ENCODE results near the gene ZNF586. TPM values are rescaled to one million over a fixed set of nuclear protein-coding genes. Genes with fewer than 3 reads are reported as not detected.
A peak's percentile ranks its signal among the peaks of the same experiment; 100 is the strongest.

ZNF586 gene
- total and polyA plus RNA-seq, 2 experiments from 2014 or later: 5.2 to 16.9 TPM

DNA sequence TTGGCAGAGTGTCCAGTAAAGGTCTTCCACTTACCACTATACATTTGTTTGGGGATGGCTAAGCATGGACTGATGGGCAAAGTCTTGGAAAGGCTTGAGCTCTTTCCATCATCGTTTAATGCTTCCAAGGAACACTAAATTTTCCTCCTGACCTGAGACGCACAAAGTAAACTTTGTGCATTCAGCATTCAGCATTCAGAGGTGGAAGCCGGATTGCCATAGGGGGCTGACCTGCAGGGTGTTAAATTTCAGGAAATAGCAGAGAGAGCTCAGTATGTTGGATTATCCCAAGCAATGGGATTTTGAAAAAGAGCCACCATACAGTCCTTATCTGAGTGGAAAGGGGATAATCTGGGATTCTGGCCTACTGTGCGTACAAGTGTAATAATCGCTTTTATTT is 31.2 kb downstream of the ZNF586 start:
- Mint-ChIP-seq H3K36me3 (ENCODE audit: low read depth) (peaks cover 14% of the 10 kb centered on the region), H3K4me1 (peaks cover 52% of the 10 kb centered on the region), H3K27me3 (ENCODE audit: insufficient read depth, low read depth, poor library complexity) (peaks cover 10% of the 10 kb centered on the region), H3K4me3 (peak overlapping the region; percentile 38; the same call in 2 of the 3 replicates), H3K9me3 (no peaks in the 10 kb centered on the region), H3K27ac (peak overlapping the region; percentile 93)
- peak overlapping the region; percentile 100 for H3K27ac ChIP-seq (ENCODE audit: low read depth)
- DNase-seq (ENCODE audit: low spot score): peak; percentile 34
- peak overlapping the region; percentile 6 for H3K4me2 ChIP-seq
- H3K4me3 ChIP-seq: peak overlapping the region; percentile 23; the same call in 1 of the 2 replicates
- H3K9me2 ChIP-seq (ENCODE audit: insufficient read depth): no peaks in the 10 kb centered on the region
- TF ChIP-seq, protein P1, sequence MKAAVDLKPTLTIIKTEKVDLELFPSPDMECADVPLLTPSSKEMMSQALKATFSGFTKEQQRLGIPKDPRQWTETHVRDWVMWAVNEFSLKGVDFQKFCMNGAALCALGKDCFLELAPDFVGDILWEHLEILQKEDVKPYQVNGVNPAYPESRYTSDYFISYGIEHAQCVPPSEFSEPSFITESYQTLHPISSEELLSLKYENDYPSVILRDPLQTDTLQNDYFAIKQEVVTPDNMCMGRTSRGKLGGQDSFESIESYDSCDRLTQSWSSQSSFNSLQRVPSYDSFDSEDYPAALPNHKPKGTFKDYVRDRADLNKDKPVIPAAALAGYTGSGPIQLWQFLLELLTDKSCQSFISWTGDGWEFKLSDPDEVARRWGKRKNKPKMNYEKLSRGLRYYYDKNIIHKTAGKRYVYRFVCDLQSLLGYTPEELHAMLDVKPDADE (IDR thresholded peaks at IDR 0.05): no peak
- TF ChIP-seq JUNB (IDR thresholded peaks at IDR 0.05; ENCODE audit: unreplicated experiment): no peak
- TF ChIP-seq, protein P2, sequence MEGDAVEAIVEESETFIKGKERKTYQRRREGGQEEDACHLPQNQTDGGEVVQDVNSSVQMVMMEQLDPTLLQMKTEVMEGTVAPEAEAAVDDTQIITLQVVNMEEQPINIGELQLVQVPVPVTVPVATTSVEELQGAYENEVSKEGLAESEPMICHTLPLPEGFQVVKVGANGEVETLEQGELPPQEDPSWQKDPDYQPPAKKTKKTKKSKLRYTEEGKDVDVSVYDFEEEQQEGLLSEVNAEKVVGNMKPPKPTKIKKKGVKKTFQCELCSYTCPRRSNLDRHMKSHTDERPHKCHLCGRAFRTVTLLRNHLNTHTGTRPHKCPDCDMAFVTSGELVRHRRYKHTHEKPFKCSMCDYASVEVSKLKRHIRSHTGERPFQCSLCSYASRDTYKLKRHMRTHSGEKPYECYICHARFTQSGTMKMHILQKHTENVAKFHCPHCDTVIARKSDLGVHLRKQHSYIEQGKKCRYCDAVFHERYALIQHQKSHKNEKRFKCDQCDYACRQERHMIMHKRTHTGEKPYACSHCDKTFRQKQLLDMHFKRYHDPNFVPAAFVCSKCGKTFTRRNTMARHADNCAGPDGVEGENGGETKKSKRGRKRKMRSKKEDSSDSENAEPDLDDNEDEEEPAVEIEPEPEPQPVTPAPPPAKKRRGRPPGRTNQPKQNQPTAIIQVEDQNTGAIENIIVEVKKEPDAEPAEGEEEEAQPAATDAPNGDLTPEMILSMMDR (conservative IDR thresholded peaks at IDR 0.05; ENCODE audit: low read depth in 2 of 2): no peak
- no peaks in the 10 kb centered on the region for H3K36me3 ChIP-seq (ENCODE audit: insufficient read depth)
- ATAC-seq: no peak
- H3K27me3 ChIP-seq (ENCODE audit: insufficient read depth): no peaks in the 10 kb centered on the region
- H4K20me1 ChIP-seq (replicated peaks; ENCODE audit: insufficient read depth): no peaks in the 10 kb centered on the region
- no peak overlapping the region for H2AFZ ChIP-seq
- peaks cover 36% of the 10 kb centered on the region for H3K4me1 ChIP-seq (ENCODE audit: insufficient read depth)
- H3K79me2 ChIP-seq (replicated peaks; ENCODE audit: insufficient read depth): no peaks in the 10 kb centered on the region; the same call in 1 of the 2 replicates
- peaks cover 2% of the 10 kb centered on the region; the same call in 1 of the 2 replicates for H3F3A ChIP-seq (replicated peaks; ENCODE audit: low read depth)

DNA sequence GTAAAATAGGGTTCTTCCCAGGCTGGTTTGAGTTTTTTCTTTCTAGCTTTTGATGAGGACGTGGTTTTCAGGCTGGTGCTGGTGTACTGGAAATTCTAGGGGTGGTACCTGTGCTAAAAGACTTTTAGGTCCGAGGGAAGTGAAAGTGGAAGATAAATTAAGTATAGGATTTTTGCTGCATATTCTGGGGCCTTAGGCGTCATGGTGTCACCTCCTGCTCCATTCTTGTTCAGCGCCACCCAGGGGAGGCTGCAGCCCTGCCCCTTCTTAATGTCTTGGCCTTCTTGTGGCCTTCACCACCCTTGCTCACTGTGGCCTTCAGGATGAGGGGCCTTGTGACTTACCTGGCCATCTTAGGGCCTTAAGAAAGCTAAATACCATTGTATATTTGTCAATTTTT is 32.8 kb downstream of the ZNF586 start:
- Histone ChIP-seq H3K36me3 (ENCODE audit: insufficient read depth) (no peaks in the 10 kb centered on the region), H4K20me1 (replicated peaks; ENCODE audit: insufficient read depth) (no peaks in the 10 kb centered on the region), H3F3A (replicated peaks; ENCODE audit: low read depth) (peaks cover 4% of the 10 kb centered on the region; the same call in 1 of the 2 replicates), H3K79me2 (replicated peaks; ENCODE audit: insufficient read depth) (peaks cover 6% of the 10 kb centered on the region; the same call in 1 of the 2 replicates), H2AFZ (no peak overlapping the region), H3K9me2 (ENCODE audit: insufficient read depth) (no peaks in the 10 kb centered on the region), H3K27me3 (ENCODE audit: insufficient read depth) (no peaks in the 10 kb centered on the region), H3K4me3 (peak overlapping the region; percentile 27; the same call in 1 of the 2 replicates), H3K4me2 (peak overlapping the region; percentile 6), H3K4me1 (ENCODE audit: insufficient read depth) (peaks cover 36% of the 10 kb centered on the region), H3K27ac (ENCODE audit: low read depth) (peak overlapping the region; percentile 100)
- peaks cover 52% of the 10 kb centered on the region for H3K4me1 Mint-ChIP-seq
- TF ChIP-seq NANOG (IDR thresholded peaks at IDR 0.05; ENCODE audit: borderline replicate concordance): no peak
- TF ChIP-seq, protein P2 (conservative IDR thresholded peaks at IDR 0.05; ENCODE audit: low read depth in 2 of 2): peak in 1 of 2 experiments; percentile 49; a peak in 3 of 4 replicates
- TF ChIP-seq, protein P3, sequence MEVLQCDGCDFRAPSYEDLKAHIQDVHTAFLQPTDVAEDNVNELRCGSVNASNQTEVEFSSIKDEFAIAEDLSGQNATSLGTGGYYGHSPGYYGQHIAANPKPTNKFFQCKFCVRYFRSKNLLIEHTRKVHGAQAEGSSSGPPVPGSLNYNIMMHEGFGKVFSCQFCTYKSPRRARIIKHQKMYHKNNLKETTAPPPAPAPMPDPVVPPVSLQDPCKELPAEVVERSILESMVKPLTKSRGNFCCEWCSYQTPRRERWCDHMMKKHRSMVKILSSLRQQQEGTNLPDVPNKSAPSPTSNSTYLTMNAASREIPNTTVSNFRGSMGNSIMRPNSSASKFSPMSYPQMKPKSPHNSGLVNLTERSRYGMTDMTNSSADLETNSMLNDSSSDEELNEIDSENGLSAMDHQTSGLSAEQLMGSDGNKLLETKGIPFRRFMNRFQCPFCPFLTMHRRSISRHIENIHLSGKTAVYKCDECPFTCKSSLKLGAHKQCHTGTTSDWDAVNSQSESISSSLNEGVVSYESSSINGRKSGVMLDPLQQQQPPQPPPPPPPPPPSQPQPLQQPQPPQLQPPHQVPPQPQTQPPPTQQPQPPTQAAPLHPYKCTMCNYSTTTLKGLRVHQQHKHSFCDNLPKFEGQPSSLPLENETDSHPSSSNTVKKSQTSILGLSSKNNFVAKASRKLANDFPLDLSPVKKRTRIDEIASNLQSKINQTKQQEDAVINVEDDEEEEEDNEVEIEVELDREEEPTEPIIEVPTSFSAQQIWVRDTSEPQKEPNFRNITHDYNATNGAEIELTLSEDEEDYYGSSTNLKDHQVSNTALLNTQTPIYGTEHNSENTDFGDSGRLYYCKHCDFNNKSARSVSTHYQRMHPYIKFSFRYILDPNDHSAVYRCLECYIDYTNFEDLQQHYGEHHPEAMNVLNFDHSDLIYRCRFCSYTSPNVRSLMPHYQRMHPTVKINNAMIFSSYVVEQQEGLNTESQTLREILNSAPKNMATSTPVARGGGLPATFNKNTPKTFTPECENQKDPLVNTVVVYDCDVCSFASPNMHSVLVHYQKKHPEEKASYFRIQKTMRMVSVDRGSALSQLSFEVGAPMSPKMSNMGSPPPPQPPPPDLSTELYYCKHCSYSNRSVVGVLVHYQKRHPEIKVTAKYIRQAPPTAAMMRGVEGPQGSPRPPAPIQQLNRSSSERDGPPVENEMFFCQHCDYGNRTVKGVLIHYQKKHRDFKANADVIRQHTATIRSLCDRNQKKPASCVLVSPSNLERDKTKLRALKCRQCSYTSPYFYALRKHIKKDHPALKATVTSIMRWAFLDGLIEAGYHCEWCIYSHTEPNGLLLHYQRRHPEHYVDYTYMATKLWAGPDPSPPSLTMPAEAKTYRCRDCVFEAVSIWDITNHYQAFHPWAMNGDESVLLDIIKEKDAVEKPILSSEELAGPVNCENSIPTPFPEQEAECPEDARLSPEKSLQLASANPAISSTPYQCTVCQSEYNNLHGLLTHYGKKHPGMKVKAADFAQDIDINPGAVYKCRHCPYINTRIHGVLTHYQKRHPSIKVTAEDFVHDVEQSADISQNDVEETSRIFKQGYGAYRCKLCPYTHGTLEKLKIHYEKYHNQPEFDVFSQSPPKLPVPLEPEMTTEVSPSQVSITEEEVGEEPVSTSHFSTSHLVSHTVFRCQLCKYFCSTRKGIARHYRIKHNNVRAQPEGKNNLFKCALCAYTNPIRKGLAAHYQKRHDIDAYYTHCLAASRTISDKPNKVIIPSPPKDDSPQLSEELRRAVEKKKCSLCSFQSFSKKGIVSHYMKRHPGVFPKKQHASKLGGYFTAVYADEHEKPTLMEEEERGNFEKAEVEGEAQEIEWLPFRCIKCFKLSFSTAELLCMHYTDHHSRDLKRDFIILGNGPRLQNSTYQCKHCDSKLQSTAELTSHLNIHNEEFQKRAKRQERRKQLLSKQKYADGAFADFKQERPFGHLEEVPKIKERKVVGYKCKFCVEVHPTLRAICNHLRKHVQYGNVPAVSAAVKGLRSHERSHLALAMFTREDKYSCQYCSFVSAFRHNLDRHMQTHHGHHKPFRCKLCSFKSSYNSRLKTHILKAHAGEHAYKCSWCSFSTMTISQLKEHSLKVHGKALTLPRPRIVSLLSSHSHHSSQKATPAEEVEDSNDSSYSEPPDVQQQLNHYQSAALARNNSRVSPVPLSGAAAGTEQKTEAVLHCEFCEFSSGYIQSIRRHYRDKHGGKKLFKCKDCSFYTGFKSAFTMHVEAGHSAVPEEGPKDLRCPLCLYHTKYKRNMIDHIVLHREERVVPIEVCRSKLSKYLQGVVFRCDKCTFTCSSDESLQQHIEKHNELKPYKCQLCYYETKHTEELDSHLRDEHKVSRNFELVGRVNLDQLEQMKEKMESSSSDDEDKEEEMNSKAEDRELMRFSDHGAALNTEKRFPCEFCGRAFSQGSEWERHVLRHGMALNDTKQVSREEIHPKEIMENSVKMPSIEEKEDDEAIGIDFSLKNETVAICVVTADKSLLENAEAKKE (CRISPR knock-in tag; IDR thresholded peaks at IDR 0.05): 0 out of 2 replicates have a peak, but pooled peaks have one; percentile 23
- ATAC-seq (peak; percentile 9; the same call in 1 of the 3 replicates), DNase-seq (ENCODE audit: low spot score) (peak; percentile 55)
- no peaks in the 10 kb centered on the region for H3K9me3 Mint-ChIP-seq
- peaks cover 16% of the 10 kb centered on the region for H3K36me3 Mint-ChIP-seq (ENCODE audit: low read depth)
- H3K4me3 Mint-ChIP-seq: peak overlapping the region; percentile 52
- H3K27me3 Mint-ChIP-seq (ENCODE audit: insufficient read depth, low read depth, poor library complexity): peaks cover 10% of the 10 kb centered on the region
- H3K27ac Mint-ChIP-seq: peak overlapping the region; percentile 79
